H1 (cell line): Measurements from ENCODE around the gene LRRC30.

ENCODE experiments used
- CEBPB ChIP-seq: IDR thresholded peaks from 2 replicates; pipeline ENCODE4 v1.6.1; 2012; ENCODE audit warnings: low read depth, low read length
- CHD2 ChIP-seq: IDR thresholded peaks from 2 replicates; pipeline ENCODE4 v1.6.1; 2012; ENCODE audit warnings: low read length, improper control_type of control experiment
- EZH2 ChIP-seq: fragments of 200-600 bp; sonication (generic); IDR thresholded peaks from 2 replicates; pipeline ENCODE4 v1.7.1; 2012; ENCODE audit warnings: low read depth, mild to moderate bottlenecking, moderate library complexity, low read length, inconsistent platforms; ENCODE audit not compliant: severe bottlenecking
- MAFK ChIP-seq: IDR thresholded peaks from 2 replicates; pipeline ENCODE4 v1.6.1; 2012; ENCODE audit warnings: low read depth, mild to moderate bottlenecking, improper control_type of control experiment, low read length
- POLR2AphosphoS5 ChIP-seq: IDR thresholded peaks from 2 replicates; pipeline ENCODE4 v1.6.1; 2011; ENCODE audit warnings: low read depth, low read length
- POU5F1 ChIP-seq: IDR thresholded peaks from 2 replicates; pipeline ENCODE4 v1.6.1; 2011; ENCODE audit warnings: low read depth, mild to moderate bottlenecking, low read length, moderate library complexity
- RAD21 ChIP-seq, 2 experiments: IDR thresholded peaks in 1 of 2; conservative IDR thresholded peaks in 1 of 2; 2 replicates each; pipeline ENCODE4 v1.6.1; 2011; ENCODE audit warnings: low read depth in 2 of 2, low read length in 2 of 2, improper control_type of control experiment in 1 of 2, inconsistent platforms in 1 of 2, mild to moderate bottlenecking in 1 of 2, moderate library complexity in 1 of 2
- SIX5 ChIP-seq: IDR thresholded peaks from 2 replicates; pipeline ENCODE4 v1.6.1; 2011; ENCODE audit warnings: mild to moderate bottlenecking, low read depth, low read length
- SRF ChIP-seq: IDR thresholded peaks from 2 replicates; pipeline ENCODE4 v1.6.1; 2011; ENCODE audit warnings: mild to moderate bottlenecking, low read depth, low read length, moderate library complexity
- TAF1 ChIP-seq: IDR thresholded peaks from 2 replicates; pipeline ENCODE4 v1.6.1; 2011; ENCODE audit warnings: mild to moderate bottlenecking, low read depth, low read length
- ZNF274 ChIP-seq: IDR thresholded peaks from 2 replicates; pipeline ENCODE4 v1.7.0; 2012; ENCODE audit warnings: low read length, borderline replicate concordance; ENCODE audit errors: extremely low read depth
- TF ChIP-seq, protein P1 (sequence below), 3 experiments: IDR thresholded peaks; 1 replicate in 2 of 3; 2 replicates in 1 of 3; pipeline versions ENCODE4 v1.5.1 to v1.6.1; 2011; ENCODE audit warnings: low read length in 3 of 3, mild to moderate bottlenecking in 3 of 3, inconsistent platforms in 2 of 3, low read depth in 1 of 3, moderate library complexity in 1 of 3; ENCODE audit not compliant: insufficient read depth in 1 of 3; ENCODE audit errors: control extremely low read depth in 1 of 3

- TF ChIP-seq CEBPB (no peak), RAD21 (IDR thresholded peaks at IDR 0.05 in 1 of 2, conservative IDR thresholded peaks at IDR 0.05 in 1 of 2; ENCODE audit: low read depth in 2 of 2, low read length in 2 of 2) (no peak), MAFK (no peak), SRF (no peak), CHD2 (no peak), POLR2AphosphoS5 (no peak), ZNF274 (no peak), TAF1 (no peak), EZH2 (no peak), POU5F1 (no peak), SIX5 (no peak)
- TF ChIP-seq, protein P1, sequence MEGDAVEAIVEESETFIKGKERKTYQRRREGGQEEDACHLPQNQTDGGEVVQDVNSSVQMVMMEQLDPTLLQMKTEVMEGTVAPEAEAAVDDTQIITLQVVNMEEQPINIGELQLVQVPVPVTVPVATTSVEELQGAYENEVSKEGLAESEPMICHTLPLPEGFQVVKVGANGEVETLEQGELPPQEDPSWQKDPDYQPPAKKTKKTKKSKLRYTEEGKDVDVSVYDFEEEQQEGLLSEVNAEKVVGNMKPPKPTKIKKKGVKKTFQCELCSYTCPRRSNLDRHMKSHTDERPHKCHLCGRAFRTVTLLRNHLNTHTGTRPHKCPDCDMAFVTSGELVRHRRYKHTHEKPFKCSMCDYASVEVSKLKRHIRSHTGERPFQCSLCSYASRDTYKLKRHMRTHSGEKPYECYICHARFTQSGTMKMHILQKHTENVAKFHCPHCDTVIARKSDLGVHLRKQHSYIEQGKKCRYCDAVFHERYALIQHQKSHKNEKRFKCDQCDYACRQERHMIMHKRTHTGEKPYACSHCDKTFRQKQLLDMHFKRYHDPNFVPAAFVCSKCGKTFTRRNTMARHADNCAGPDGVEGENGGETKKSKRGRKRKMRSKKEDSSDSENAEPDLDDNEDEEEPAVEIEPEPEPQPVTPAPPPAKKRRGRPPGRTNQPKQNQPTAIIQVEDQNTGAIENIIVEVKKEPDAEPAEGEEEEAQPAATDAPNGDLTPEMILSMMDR (IDR thresholded peaks at IDR 0.05; ENCODE audit: control extremely low read depth in 1 of 3, insufficient read depth in 1 of 3, low read depth in 1 of 3, low read length in 3 of 3), result no peak
Observed at GRCh38 chr18:7248877-7249276, 18.0 kb downstream of the LRRC30 start.
